DMS79 treated with DMSO at 0.1 percent for 48 hours (cell line): ENCODE measurements around the gene BCL11A.

Source experiments
- DNase-seq: peaks from one replicate; lab custom pipeline; 2025; lab: John Stamatoyannopoulos, UW

The BCL11A gene

GRCh38 chr2:60558536-60558935, 5.1 kb upstream of the BCL11A start:
- DNase-seq = no peak

GRCh38 chr2:60557486-60557864, 4.0 kb upstream of the BCL11A start:
- no peak for DNase-seq

- peak; percentile 48 for DNase-seq
Measured at GRCh38 chr2:60556576-60557485, 3.4 kb upstream of the BCL11A start.

GRCh38 chr2:60556175-60556574, 2.7 kb upstream of the BCL11A start:
- DNase-seq = no peak

- no peak for DNase-seq
Measured at GRCh38 chr2:60555783-60556139, 2.3 kb upstream of the BCL11A start.

GRCh38 chr2:60555066-60555782, 1.8 kb upstream of the BCL11A start:
- peak; percentile 58 for DNase-seq

- no peak for DNase-seq
Measured at GRCh38 chr2:60554646-60555065, 1.2 kb upstream of the BCL11A start.

GRCh38 chr2:60554074-60554645, 706 bp upstream of the BCL11A start:
- no peak for DNase-seq

GRCh38 chr2:60552851-60553494, 481 bp downstream of the BCL11A start:
- peak; percentile 44 for DNase-seq

- DNase-seq = peak; percentile 28
Measured at GRCh38 chr2:60552078-60552850, 1.2 kb downstream of the BCL11A start.

- DNase-seq = peak; percentile 48
Measured at GRCh38 chr2:60551240-60552077, 2.0 kb downstream of the BCL11A start.

- DNase-seq = no peak
Measured at GRCh38 chr2:60550984-60551239, 2.5 kb downstream of the BCL11A start.

GRCh38 chr2:60550178-60550983, 3.1 kb downstream of the BCL11A start:
- peak; percentile 76 for DNase-seq

- DNase-seq = no peak
Measured at GRCh38 chr2:60549928-60550177, 3.6 kb downstream of the BCL11A start.

GRCh38 chr2:60549238-60549927, 4.1 kb downstream of the BCL11A start:
- DNase-seq = peak; percentile 53

- DNase-seq = no peak
Measured at GRCh38 chr2:60548845-60549237, 4.6 kb downstream of the BCL11A start.

- DNase-seq = no peak
Measured at GRCh38 chr2:60548311-60548710, 5.1 kb downstream of the BCL11A start.

GRCh38 chr2:60547841-60548240, 5.6 kb downstream of the BCL11A start:
- no peak for DNase-seq

- DNase-seq = no peak
Measured at GRCh38 chr2:60546756-60547420, 6.6 kb downstream of the BCL11A start.
